IMR-90 (cell line): ENCODE measurements around the gene SHB. TPM values are rescaled to one million over a fixed set of nuclear protein-coding genes. Genes with fewer than 3 reads are reported as not detected.

Experiments
- ATAC-seq: fragments of 200-7000 bp; cut with Tn5 transposase; 2 replicates; pipeline ENCODE4 v1.9.1; 2020; ENCODE audit warnings: low read depth, mild to moderate bottlenecking, moderate library complexity
- BruUV-seq: library from RNA; stranded (reverse); fragments of 400-500 nt; replicated peaks from 2 replicates; lab custom pipeline; 2021; lab: Mats Ljungman, UMichigan
- CTCF ChIA-PET: fragments of 300-600 bp; formaldehyde crosslinking; extraction: SDS; loops from one replicate; lab custom pipeline; 2021; ENCODE audit warnings: antibody characterized with exemption; lab: Yijun Ruan, JAX
- POLR2A ChIA-PET: fragments of 300-600 bp; sonication (Branson Sonifier 250); formaldehyde crosslinking; loops from one replicate; lab custom pipeline; 2022; ENCODE audit warnings: antibody characterized with exemption; ENCODE audit not compliant: unreplicated experiment; lab: Charles Lee
- DNase-seq: peaks from one replicate; pipeline ENCODE4 v3.0.0; 2013
- H2AFZ ChIP-seq: replicated peaks from 2 replicates; pipeline ENCODE3; 2013; ENCODE audit warnings: low read length, mild to moderate bottlenecking; ENCODE audit not compliant: poor library complexity
- H2AK5ac ChIP-seq: 2 replicates; pipeline ENCODE4 v1.6.1; 2013; ENCODE audit warnings: low read depth, low read length, inconsistent platforms
- H2AK9ac ChIP-seq: replicated peaks from 2 replicates; pipeline ENCODE3; 2013; ENCODE audit warnings: mild to moderate bottlenecking, low read depth, low read length, moderate library complexity; ENCODE audit not compliant: poor library complexity
- H2BK120ac ChIP-seq: 2 replicates; pipeline ENCODE4 v1.6.1; 2013; ENCODE audit warnings: low read depth, low read length, inconsistent platforms
- H2BK15ac ChIP-seq: 3 replicates; pipeline ENCODE4 v1.6.1; 2013; ENCODE audit warnings: low read depth, low read length, inconsistent platforms
- H2BK20ac ChIP-seq: 2 replicates; pipeline ENCODE4 v1.6.1; 2013; ENCODE audit warnings: low read depth, mild to moderate bottlenecking, inconsistent platforms, low read length, moderate library complexity
- H2BK5ac ChIP-seq: 2 replicates; pipeline ENCODE4 v1.6.1; 2013; ENCODE audit warnings: mild to moderate bottlenecking, low read depth, low read length, inconsistent platforms; ENCODE audit not compliant: poor library complexity, severe bottlenecking
- H3K14ac ChIP-seq: replicated peaks from 2 replicates; pipeline ENCODE4 v1.6.1; 2013; ENCODE audit warnings: low read depth, low read length, inconsistent platforms
- H3K18ac ChIP-seq: 2 replicates; pipeline ENCODE4 v1.6.1; 2013; ENCODE audit warnings: low read depth, low read length, control low read depth
- H3K23ac ChIP-seq: 2 replicates; pipeline ENCODE4 v1.6.1; 2013; ENCODE audit warnings: low read depth, low read length, inconsistent platforms
- H3K27ac ChIP-seq: 2 replicates; pipeline ENCODE4 v1.5.1; 2013; ENCODE audit warnings: mild to moderate bottlenecking, control low read depth, low read length; ENCODE audit not compliant: insufficient read depth
- H3K27me3 ChIP-seq: 2 replicates; pipeline ENCODE4 v1.6.1; 2013; ENCODE audit warnings: low read length; ENCODE audit not compliant: control insufficient read depth, insufficient read depth
- H3K36me3 ChIP-seq: 2 replicates; pipeline ENCODE4 v1.6.1; 2013; ENCODE audit warnings: low read length, mixed read lengths; ENCODE audit not compliant: control insufficient read depth, insufficient read depth
- H3K4ac ChIP-seq: 2 replicates; pipeline ENCODE4 v1.6.1; 2013; ENCODE audit warnings: low read depth, low read length, inconsistent platforms
- H3K4me1 ChIP-seq: 2 replicates; pipeline ENCODE4 v1.6.1; 2013; ENCODE audit warnings: low read length, mixed read lengths; ENCODE audit not compliant: control insufficient read depth, insufficient read depth
- H3K4me2 ChIP-seq: 2 replicates; pipeline ENCODE4 v1.6.1; 2013; ENCODE audit warnings: low read depth, mild to moderate bottlenecking, control low read depth, low read length, moderate library complexity
- H3K4me3 ChIP-seq: 2 replicates; pipeline ENCODE4 v1.5.1; 2013; ENCODE audit warnings: low read depth, mild to moderate bottlenecking, control low read depth, low read length, moderate library complexity; ENCODE audit not compliant: insufficient read depth
- H3K56ac ChIP-seq: 2 replicates; pipeline ENCODE4 v1.6.1; 2013; ENCODE audit warnings: low read length, inconsistent platforms; ENCODE audit not compliant: insufficient read depth; ENCODE audit errors: extremely low read depth
- H3K79me1 ChIP-seq, 2 experiments: 2 replicates each; pipeline ENCODE4 v1.6.1; 2013; ENCODE audit warnings: low read length in 2 of 2, inconsistent platforms in 1 of 2, low read depth in 1 of 2
- H3K9ac ChIP-seq: 2 replicates; pipeline ENCODE4 v1.6.1; 2013; ENCODE audit warnings: low read depth, low read length, control low read depth
- H3K9me1 ChIP-seq: 2 replicates; pipeline ENCODE4 v1.6.1; 2013; ENCODE audit warnings: low read length, inconsistent platforms; ENCODE audit not compliant: insufficient read depth
- H3K9me3 ChIP-seq: 2 replicates; pipeline ENCODE4 v1.6.1; 2013; ENCODE audit warnings: low read length; ENCODE audit not compliant: control insufficient read depth, insufficient read depth
- H4K20me1 ChIP-seq: 2 replicates; pipeline ENCODE4 v1.6.1; 2013; ENCODE audit warnings: low read length, inconsistent platforms; ENCODE audit not compliant: insufficient read depth
- H4K5ac ChIP-seq: 2 replicates; pipeline ENCODE4 v1.6.1; 2013; ENCODE audit warnings: mild to moderate bottlenecking, low read depth, low read length, control low read depth
- H4K8ac ChIP-seq, 2 experiments: 2 replicates each; pipeline ENCODE4 v1.6.1; 2013; ENCODE audit warnings: low read depth in 2 of 2, low read length in 2 of 2, control low read depth in 1 of 2, inconsistent platforms in 1 of 2
- H4K91ac ChIP-seq: 2 replicates; pipeline ENCODE4 v1.6.1; 2013; ENCODE audit warnings: low read depth, low read length, inconsistent platforms; ENCODE audit not compliant: insufficient read depth
- FOS ChIP-seq: fragments of 150-350 bp; IDR thresholded peaks from 2 replicates; pipeline ENCODE4 v1.6.1; 2016; ENCODE audit warnings: low read depth, low read length
- MAZ ChIP-seq: IDR thresholded peaks from 2 replicates; pipeline ENCODE4 v1.6.1; 2012; ENCODE audit warnings: low read depth, mild to moderate bottlenecking, low read length, improper control_type of control experiment, moderate library complexity, borderline replicate concordance
- MXI1 ChIP-seq: IDR thresholded peaks from 2 replicates; pipeline ENCODE4 v1.6.1; 2012; ENCODE audit warnings: low read depth, mild to moderate bottlenecking, low read length, moderate library complexity, borderline replicate concordance
- NFE2L2 ChIP-seq: fragments of 150-350 bp; IDR thresholded peaks from 2 replicates; pipeline ENCODE4 v1.6.1; 2016; ENCODE audit warnings: low read depth, mild to moderate bottlenecking, low read length
- POLR2A ChIP-seq: IDR thresholded peaks from 2 replicates; pipeline ENCODE4 v1.6.1; 2012; ENCODE audit warnings: mild to moderate bottlenecking, low read depth, low read length
- RCOR1 ChIP-seq: IDR thresholded peaks from 2 replicates; pipeline ENCODE4 v1.6.1; 2012; ENCODE audit warnings: mild to moderate bottlenecking, low read length, improper control_type of control experiment; ENCODE audit not compliant: insufficient replicate concordance
- SMC3 ChIP-seq: fragments of 150-350 bp; IDR thresholded peaks from 2 replicates; pipeline ENCODE4 v1.6.1; 2016; ENCODE audit warnings: low read depth, mild to moderate bottlenecking, antibody characterized with exemption, low read length, moderate library complexity
- WGBS, 2 experiments: methylation state at CpG; one replicate each; pipeline versions ENCODE4 v1.1.5 to v1.1.7; 2013; ENCODE audit warnings: missing lambda C conversion rate in 2 of 2; ENCODE audit not compliant: insufficient read length in 1 of 2; ENCODE audit errors: extremely low coverage in 2 of 2; 5-methylcytosine and 5-hydroxymethylcytosine counted together
- dilution Hi-C: fragments of 300-500 bp; cut with HindIII; formaldehyde crosslinking; loops from one replicate; pipeline ENCODE4 v1.14.3; 2018; ENCODE audit warnings: low sequenced_read_pairs; ENCODE audit not compliant: unreplicated experiment
- in situ Hi-C: fragments of 300-500 bp; cut with MboI; formaldehyde crosslinking; loops from 3 replicates; pipeline ENCODE4 v1.14.3; 2019; ENCODE audit warnings: low sequenced_read_pairs, inconsistent platforms, mixed read lengths
- intact Hi-C: fragments of 100-400 bp; cut with micrococcal nuclease; formaldehyde crosslinking; loops from 2 replicates; pipeline ENCODE4 v1.10.0; 2022
- polyA plus RNA-seq, 3 experiments: library from polyadenylated mRNA; depleted of rRNA; stranded (reverse); fragments of >200 nt; gene quantifications; 2 replicates each; pipeline ENCODE4 v1.2.3, GENCODE V29; 2012; ENCODE audit warnings: low replicate concordance in 1 of 3
- total RNA-seq: library from RNA; depleted of rRNA; stranded (reverse); fragments of >200 nt; gene quantifications from 2 replicates; pipeline ENCODE4 v1.2.3, GENCODE V29; 2012
- TF ChIP-seq, protein P1 (sequence below): fragments of 150-350 bp; IDR thresholded peaks from 2 replicates; pipeline ENCODE4 v1.6.1; 2016; ENCODE audit warnings: low read depth, mild to moderate bottlenecking, low read length, moderate library complexity, borderline replicate concordance
- TF ChIP-seq, protein P2 (sequence below): conservative IDR thresholded peaks from 2 replicates; pipeline ENCODE4 v1.5.1; 2012; ENCODE audit warnings: mild to moderate bottlenecking, low read depth, low read length, improper control_type of control experiment

The SHB gene
- total and polyA plus RNA-seq, 2 of the 4 experiments (the other 2 are of a cell fraction) = 6.1 to 20.4 TPM

GRCh38 chr9:37969130-37969529 is 99.9 kb downstream of the SHB start:
- peak overlapping the region; percentile 28; the same call in 1 of the 2 replicates for H3K27ac ChIP-seq
- H4K91ac ChIP-seq = peak overlapping the region; percentile 54; the same call in 1 of the 2 replicates
- DNase-seq (peak; percentile 62), ATAC-seq (no peak)
- peak overlapping the region; percentile 23; the same call in 1 of the 2 replicates for H2AK5ac ChIP-seq
- peak overlapping the region; percentile 17 for H2BK5ac ChIP-seq
- H3K23ac ChIP-seq = peak overlapping the region; percentile 24; the same call in 1 of the 2 replicates
- in situ Hi-C loops (no loop called here), intact Hi-C loops (loop anchor here (5.0 kb wide), 1 partner anchor 38 kb away; no protein-coding TSS in a partner anchor), dilution Hi-C loops (no loop called here)
- H4K20me1 ChIP-seq = peaks cover 28% of the 10 kb centered on the region
- H3K36me3 ChIP-seq = peaks cover 35% of the 10 kb centered on the region
- peaks cover 51% of the 10 kb centered on the region for H3K4me1 ChIP-seq
- H3K27me3 ChIP-seq = no peaks in the 10 kb centered on the region
- peak overlapping the region; percentile 52 for H4K5ac ChIP-seq
- H3K56ac ChIP-seq = no peak overlapping the region
- H3K9me3 ChIP-seq = no peaks in the 10 kb centered on the region
- H3K9me1 ChIP-seq = peaks cover 54% of the 10 kb centered on the region
- no peak overlapping the region for H3K4me3 ChIP-seq
- no peak overlapping the region for H2AK9ac ChIP-seq
- H3K4me2 ChIP-seq = no peak overlapping the region
- H3K4ac ChIP-seq = peak overlapping the region; percentile 50; the same call in 1 of the 2 replicates
- POLR2A ChIA-PET = no interaction called here
- peak overlapping the region; percentile 68; the same call in 1 of the 2 replicates for H3K14ac ChIP-seq
- H2BK20ac ChIP-seq = no peak overlapping the region; the same call in 1 of the 2 replicates
- no peak for TF ChIP-seq FOS
- no peak for TF ChIP-seq MXI1
- TF ChIP-seq MAZ = no peak
- no peak for TF ChIP-seq SMC3
- TF ChIP-seq, protein P1, sequence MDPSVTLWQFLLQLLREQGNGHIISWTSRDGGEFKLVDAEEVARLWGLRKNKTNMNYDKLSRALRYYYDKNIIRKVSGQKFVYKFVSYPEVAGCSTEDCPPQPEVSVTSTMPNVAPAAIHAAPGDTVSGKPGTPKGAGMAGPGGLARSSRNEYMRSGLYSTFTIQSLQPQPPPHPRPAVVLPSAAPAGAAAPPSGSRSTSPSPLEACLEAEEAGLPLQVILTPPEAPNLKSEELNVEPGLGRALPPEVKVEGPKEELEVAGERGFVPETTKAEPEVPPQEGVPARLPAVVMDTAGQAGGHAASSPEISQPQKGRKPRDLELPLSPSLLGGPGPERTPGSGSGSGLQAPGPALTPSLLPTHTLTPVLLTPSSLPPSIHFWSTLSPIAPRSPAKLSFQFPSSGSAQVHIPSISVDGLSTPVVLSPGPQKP = no peak
- no peak for TF ChIP-seq NFE2L2
- TF ChIP-seq POLR2A = no peak
- TF ChIP-seq RCOR1 = no peak
- TF ChIP-seq, protein P2, sequence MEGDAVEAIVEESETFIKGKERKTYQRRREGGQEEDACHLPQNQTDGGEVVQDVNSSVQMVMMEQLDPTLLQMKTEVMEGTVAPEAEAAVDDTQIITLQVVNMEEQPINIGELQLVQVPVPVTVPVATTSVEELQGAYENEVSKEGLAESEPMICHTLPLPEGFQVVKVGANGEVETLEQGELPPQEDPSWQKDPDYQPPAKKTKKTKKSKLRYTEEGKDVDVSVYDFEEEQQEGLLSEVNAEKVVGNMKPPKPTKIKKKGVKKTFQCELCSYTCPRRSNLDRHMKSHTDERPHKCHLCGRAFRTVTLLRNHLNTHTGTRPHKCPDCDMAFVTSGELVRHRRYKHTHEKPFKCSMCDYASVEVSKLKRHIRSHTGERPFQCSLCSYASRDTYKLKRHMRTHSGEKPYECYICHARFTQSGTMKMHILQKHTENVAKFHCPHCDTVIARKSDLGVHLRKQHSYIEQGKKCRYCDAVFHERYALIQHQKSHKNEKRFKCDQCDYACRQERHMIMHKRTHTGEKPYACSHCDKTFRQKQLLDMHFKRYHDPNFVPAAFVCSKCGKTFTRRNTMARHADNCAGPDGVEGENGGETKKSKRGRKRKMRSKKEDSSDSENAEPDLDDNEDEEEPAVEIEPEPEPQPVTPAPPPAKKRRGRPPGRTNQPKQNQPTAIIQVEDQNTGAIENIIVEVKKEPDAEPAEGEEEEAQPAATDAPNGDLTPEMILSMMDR = no peak
- peak overlapping the region in 1 of 2 experiments; percentile 74; a peak in 3 of 4 replicates for H4K8ac ChIP-seq
- no peak overlapping the region for H3K9ac ChIP-seq
- no peak overlapping the region for H2AFZ ChIP-seq
- peak overlapping the region; percentile 60; the same call in 1 of the 3 replicates for H2BK15ac ChIP-seq
- peaks cover 46 to 86% of the 10 kb centered on the region in 2 experiments for H3K79me1 ChIP-seq
- BruUV-seq = no TSS peak
- no peak overlapping the region; the same call in 1 of the 2 replicates for H2BK120ac ChIP-seq
- CTCF ChIA-PET = interaction anchor here (0.6 kb wide), 2 partner anchors 117 to 393 kb away, joined by 4 to 10 read pairs; no protein-coding TSS in a partner anchor
- WGBS, 2 experiments = 100% methylated on average over 1 of the region's 2 CpGs; no CpG with 5 or more reads in 1 of the 2 experiments
- peak overlapping the region; percentile 0 for H3K18ac ChIP-seq
